Measurements from ENCODE around the gene RNF121. TPM values are rescaled to one million over a fixed set of nuclear protein-coding genes. Genes with fewer than 3 reads are reported as not detected.
A peak's percentile ranks its signal among the peaks of the same experiment; 100 is the strongest.

The RNF121 gene
- total and polyA plus RNA-seq, 12 donors = 8.3 to 25.7 (median 19.2) TPM

DNA sequence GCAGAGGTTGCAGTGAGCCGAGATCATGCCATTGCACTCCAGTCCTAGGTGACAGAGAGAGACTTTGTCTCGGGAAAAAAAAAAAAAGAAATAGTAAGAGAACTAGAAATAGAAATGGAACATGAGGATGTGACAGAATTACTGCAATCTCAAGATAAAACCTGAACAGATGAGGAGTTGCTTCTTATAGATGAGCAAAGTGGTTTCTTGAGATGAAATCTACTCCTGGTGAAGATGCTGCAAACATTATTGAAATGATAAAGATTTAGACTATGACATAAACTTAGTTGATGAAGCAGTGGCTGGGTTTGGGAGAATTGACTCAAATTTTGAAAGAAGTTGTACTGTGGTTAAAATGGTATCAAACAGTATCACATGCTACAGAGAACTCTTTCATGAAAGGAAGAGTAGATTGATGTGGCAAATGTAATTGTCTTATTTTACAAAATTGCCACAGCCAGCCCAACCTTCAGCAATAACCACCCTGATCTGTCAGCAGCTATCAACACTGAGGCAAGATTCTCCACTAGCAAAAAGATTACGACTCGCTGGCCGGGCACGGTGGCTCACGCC lies 14.1 kb upstream of the RNF121 start:
- H3K27ac ChIP-seq = no peak overlapping the region
- peaks cover 0 to 75% (median 28%) of the 10 kb centered on the region in 9 donors for H3K36me3 ChIP-seq
- DNase-seq = no peak
- no peak for ATAC-seq
- no peak overlapping the region for H3K4me3 ChIP-seq
- intact Hi-C loops (cut with DNase I) = no loop called here
- no peaks in the 10 kb centered on the region for H3K9me3 ChIP-seq
- H3K27me3 ChIP-seq = no peaks in the 10 kb centered on the region
- no peak for TF ChIP-seq CTCF (IDR thresholded peaks at IDR 0.05)
- whole genome bisulfite sequencing, 2 donors = 93 to 95% methylated on average over 7 of the region's 7 CpGs
- H3K4me1 ChIP-seq = no peaks in the 10 kb centered on the region

GRCh38 chr11:71917646-71918140 lies 11.2 kb upstream of the RNF121 start:
- TF ChIP-seq CTCF (IDR thresholded peaks at IDR 0.05) = no peak
- no peak for DNase-seq
- no peak for ATAC-seq
- 87 to 89% methylated on average over 9 of the region's 9 CpGs for WGBS, 2 donors
- no peaks in the 10 kb centered on the region for H3K9me3 ChIP-seq
- intact Hi-C loops (cut with DNase I) = no loop called here
- no peak overlapping the region for H3K4me3 ChIP-seq
- peaks cover 0 to 67% (median 28%) of the 10 kb centered on the region in 9 donors for H3K36me3 ChIP-seq
- H3K27ac ChIP-seq = no peak overlapping the region
- no peaks in the 10 kb centered on the region for H3K27me3 ChIP-seq
- no peaks in the 10 kb centered on the region for H3K4me1 ChIP-seq

DNA sequence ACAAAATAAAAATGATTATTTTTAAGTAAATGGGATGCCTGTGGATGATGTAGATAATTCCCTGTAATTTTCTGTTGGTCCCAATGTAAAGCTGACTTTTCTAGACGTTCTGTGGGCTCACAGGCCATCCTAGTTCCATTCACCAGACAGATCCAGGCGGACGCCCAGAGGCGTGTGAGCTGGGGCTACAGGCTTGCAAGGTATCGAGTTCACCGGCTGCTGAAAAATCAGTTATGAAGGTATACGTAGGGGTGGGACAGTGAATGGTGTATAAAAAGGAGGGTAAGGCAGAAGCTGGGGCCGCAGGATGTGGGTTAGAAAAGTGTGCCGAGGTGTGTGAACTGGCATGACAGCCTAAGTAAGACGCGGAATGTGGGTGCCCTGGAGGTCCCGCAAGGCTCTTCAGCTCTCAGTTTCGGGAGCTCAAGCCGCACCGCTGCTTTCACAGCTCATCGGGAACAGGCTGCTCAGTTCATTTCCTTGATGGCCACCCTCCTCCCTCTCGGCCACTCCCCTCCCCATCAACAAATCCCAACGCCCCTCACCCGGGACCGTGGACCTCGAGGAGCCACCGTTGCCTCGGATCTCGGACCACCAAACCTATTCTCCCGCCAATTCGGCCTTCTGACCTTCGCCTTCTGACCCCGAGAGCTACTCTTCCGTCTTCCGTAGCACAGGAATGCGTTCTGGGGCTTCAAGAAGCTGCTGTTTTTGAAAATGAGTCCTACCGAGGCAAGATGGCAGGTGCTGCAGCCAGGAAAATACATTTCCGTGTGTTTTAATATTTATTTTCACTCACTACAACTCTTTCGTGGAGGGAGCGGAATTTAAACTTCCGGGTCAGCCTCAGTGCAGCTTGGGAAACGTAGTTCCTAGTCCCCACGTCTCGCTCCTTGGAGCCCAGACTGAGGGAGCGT lies 768 bp upstream of the RNF121 start, which contains the start of gene XNDC1N:
XNDC1N (minus strand) TSS at position 775 of the 917 bp plus-strand sequence. CDS start 5,241 bp downstream, outside the sequence.
- intact Hi-C loops (cut with DNase I) = no loop called here
- 0 to 1% methylated on average over 40 of the region's 40 CpGs for WGBS, 2 donors

More for the DNA sequence above, 768 bp upstream of the RNF121 start, which contains the start of gene XNDC1N:
- peaks cover 3 to 43% (median 34%) of the 10 kb centered on the region in 9 donors for H3K4me1 ChIP-seq
- H3K36me3 ChIP-seq = peaks cover 0 to 25% (median 0%) of the 10 kb centered on the region in 9 donors
- no peak for TF ChIP-seq CTCF (IDR thresholded peaks at IDR 0.05)
- ATAC-seq (peak; percentile 93 to 97 (median 94)), DNase-seq (peak; percentile 38 to 64)
- H3K4me3 ChIP-seq = peak within 1 kb of the TSS; percentile 61 to 97 (median 77)
- no peaks in the 10 kb centered on the region for H3K9me3 ChIP-seq
- H3K27ac ChIP-seq = peak within 1 kb of the TSS; percentile 70 to 97 (median 90)
- H3K27me3 ChIP-seq = no peaks in the 10 kb centered on the region

All from heart right ventricle (tissue), 16 donors.